ENCODE data around the gene GABBR2.
"Not testable (repeated sequence)": the region's sequence is repeated elsewhere in the genome, so short reads cannot be mapped to it uniquely, and the experiment has no call there.

GABBR2 gene

DNA sequence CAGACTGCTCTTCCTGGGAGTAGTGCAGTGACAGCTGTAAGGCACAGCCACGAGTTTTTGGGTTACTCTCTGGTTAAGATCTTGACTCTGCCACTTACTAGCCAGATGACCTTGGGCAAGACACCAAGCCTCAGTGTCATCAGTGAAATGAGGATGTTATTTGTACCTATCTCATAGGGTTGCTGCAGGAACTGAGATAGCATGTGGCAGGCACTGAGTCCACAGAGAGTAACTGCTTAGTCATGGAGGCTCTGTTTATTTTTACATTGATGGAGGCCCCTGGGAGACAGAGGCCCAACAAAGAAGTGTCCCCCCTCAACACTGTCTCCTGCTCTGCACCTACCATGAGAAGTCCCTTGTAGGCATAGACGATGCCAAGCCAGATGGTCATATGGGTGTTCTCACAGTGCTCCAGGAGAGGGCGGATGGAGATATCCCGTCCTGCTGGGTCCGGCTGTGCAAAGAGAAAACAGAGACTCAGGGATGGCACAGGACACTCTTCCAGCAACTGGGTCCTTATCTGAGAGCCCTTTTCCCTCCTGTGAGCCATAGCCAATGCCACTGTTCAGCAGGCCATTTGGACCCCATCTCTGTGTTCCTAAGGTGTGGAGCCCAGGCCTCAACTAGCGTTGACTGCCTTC is 397.9 kb downstream of the GABBR2 start:
- DNase-seq = no peak

DNA sequence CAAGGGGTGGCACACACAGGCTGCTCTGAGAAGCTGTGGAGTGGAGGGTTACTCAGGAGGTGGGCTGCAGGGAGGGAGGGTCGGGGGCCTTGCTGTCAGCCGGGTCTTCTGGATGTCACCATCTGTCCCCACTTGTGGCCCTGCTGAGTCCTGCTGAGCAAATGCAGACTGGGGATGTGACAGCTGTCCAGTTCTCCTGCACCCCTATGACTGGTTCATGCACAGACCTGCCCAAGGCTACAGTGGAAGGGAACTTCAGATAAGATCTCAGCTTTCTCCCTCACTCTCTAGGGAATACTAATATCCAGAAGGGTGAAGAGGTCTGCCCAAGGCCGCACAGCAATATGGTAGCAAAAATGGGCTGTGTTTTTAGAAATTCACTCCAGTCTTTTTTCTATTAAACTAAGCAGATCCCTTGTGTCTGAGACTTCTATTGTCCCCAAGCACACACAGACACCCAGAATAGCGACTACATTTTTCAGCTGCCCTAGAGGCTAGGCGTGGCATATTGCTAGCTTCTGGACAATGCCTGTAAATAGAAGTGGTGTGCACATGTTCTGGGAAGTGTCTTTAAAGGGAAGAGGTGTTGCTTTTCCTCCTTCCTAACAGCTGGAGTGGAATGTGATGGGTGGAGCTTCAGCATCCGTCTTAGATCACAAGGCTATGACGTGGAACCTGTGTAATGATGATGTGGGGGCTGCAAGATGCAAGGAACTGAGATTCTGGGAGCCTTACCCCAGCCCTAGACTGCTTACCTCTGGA is 402.2 kb downstream of the GABBR2 start:
- no peak for DNase-seq

DNA sequence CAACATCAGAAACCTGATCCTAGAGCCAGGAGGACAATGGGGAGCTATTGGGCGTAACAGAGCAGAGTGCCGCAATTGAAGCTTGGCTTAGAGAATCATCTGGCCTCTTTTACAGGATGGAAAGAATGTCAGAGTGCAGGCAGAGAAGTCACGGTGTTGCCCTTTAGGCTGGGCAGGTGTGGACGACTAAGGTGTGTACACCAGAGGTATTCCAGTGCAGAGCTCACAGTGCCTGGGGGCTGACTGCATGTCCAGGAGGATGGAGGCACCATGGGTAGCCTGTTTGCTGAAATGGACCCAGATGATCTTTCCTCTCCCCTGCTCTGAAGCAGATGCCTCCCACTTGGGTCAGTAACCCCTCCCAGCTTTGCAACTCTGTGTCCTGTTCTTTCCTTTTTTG is 404.4 kb downstream of the GABBR2 start:
- no peak for DNase-seq

DNA sequence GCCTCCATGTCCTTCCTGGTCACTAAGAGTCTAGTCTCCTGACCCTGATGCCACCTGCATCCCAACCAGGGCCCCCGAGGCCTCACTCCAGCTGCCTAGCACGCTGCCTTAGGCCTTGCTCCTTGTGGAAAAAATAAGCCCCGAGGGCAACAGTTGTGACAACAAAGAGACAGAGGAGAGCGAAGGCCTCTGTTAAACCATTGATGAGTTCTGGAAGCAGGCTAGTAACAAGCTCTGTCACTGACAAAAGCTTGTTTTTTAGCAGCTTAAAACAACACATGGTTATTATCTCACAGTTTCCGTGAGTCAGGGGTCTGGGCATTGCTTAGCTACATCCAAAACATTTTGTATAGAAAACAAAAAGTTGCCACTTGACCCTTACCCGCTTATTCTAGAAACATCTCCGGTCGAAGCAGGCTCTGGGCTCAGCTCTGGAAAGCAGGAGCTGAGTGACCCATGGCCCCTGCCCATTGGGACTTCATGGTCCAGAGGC is 405.1 kb downstream of the GABBR2 start:
- no peak for DNase-seq

DNA sequence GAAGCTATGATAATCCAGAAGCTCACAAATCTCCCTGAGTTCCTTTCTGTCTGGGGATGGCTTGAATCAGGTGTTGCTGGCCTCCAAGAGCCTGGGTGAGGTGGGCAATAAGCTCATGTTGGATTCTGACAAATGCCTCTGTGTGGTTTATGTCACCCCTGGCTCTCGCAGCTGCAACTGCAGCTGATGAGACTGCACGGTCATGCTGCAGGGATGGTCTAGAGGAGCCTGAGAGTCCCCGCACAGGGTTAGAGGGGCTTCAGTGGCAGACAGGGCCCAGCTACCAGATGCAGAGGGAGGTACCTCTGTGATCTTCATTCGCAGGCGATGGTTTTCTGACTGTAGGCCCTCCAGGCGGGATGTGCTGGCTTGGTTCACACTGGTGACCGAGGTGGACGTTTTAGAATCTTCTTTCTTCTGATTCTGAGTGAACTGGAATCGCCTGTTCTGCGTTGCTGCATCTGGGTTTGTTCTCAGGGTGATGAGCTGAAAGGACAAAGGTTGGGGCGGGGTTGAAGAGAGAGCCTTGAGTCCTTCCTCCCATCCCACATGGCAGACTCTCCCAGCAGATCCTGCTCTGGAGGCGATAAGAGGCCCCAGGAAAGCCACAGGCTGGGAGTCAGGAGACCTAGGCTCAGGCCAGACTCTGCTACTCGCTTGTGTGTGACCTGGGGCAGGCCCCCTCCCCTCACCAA is 405.6 kb downstream of the GABBR2 start:
- DNase-seq = no peak

DNA sequence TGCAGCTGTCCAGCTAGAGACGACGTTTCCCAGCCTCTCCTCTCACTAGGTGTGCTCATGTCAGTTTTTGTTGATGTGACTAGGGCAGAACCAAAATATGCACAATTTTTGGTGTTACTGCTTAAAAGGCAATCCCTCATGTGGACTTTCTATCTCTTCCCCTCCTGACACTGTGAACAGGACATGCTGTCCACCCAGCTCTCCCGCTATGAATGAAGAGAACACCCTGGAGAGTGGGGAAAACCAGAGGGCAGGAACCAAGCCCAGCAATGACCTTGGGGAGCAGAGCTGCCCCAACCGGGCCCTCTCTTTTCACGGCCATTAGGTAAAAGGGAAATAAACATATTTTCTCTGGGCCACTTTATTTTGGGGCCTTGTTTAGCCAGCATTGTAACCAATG is 406.6 kb downstream of the GABBR2 start:
- no peak for DNase-seq

DNA sequence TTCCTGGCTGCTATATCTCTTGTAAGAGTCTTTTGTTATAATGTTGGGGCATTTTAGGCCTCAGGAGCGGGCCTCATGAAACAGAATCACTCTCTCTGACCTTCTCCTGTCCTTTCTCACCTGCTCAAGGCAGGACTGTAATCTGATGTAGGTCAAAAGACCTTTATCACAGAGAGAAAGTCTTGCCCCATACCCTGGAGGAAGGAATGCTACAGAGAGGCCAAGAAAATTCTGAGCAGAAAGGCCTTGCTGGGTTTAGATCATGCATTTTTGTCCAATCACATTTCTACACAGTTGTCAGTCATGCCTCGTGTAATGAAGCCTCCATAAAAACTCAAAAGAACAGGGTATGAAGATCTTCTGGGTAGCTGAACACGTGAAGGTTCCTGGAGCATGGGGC is 408.1 kb downstream of the GABBR2 start:
- DNase-seq = no peak

DNA sequence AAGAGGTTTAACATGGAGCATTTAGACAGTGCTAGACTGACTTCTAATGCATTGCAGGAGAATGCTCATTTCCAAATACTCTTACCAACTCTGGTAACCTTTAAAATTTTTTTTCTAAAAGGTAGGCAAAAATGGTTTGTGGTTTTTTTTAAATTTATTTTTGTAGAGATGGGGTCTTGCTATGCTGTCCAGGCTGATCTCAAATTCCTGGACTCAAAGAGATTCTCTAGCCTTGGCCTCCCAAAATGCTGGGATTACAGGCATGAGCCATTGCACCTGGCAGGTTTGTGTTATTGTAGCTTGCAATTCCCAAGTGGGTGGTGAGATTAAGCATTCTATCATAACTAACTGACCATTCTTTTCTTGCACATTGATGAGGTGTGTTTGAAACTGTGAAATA is 410.3 kb downstream of the GABBR2 start:
- DNase-seq = no peak

DNA sequence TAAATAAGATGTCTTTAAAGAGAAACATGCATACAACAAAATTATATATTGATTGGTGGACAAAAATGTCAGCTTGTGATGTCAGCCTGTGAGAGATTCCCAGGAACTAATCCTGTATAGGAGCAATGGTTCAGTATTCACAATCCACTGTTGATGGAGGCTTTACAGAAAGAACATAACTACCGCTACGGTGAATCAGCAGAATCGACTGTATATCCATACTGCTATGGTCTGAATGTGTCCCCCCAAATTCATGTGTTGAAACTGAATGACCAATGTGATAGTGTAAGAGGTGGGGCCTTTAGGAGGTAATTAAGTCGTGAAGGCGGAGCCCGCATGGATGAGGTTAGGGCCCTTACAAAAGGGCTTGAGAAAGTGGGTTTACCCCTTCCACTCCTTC is 412.9 kb downstream of the GABBR2 start:
- no peak for DNase-seq

DNA sequence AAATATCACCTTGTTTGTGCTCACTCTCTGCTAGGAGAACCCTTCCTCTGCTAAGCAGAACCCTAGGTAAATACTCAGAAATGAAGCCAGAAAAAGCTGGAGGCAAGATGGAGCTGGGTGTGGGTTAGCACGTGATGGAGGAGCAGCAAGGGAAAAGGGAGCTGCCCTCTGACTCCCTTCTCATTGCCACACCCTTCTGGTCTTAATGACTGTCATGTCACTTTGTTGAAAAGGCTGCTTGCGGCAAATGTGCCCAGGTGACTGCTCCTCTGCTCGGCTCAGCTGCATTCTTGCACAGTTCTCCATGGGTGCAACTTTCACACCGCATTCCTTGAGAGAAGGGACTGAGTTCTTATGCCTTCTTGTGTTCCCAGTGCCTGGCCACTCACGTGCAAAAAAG is 416.9 kb downstream of the GABBR2 start:
- DNase-seq = no peak

DNA sequence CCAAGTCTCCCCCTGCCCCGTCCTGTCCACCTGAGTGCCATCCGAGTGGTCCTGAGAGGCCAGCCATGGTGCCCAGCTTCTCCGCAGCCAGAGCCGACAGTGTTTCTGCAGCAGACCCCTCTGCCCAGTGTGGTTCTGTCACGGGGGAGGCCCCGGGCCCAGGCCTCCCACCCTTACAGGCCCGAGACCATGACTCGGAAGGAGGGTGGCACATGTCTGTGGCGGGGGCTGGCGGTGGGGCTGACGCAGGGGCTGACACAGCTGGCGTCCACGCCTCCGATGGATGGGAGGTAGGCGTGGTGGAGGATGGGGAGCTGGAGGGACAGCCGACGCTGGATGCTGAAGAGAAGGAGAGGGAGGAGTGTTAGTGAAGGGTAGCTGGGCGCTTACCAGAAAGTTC is 418.3 kb downstream of the GABBR2 start:
- no peak for DNase-seq

DNA sequence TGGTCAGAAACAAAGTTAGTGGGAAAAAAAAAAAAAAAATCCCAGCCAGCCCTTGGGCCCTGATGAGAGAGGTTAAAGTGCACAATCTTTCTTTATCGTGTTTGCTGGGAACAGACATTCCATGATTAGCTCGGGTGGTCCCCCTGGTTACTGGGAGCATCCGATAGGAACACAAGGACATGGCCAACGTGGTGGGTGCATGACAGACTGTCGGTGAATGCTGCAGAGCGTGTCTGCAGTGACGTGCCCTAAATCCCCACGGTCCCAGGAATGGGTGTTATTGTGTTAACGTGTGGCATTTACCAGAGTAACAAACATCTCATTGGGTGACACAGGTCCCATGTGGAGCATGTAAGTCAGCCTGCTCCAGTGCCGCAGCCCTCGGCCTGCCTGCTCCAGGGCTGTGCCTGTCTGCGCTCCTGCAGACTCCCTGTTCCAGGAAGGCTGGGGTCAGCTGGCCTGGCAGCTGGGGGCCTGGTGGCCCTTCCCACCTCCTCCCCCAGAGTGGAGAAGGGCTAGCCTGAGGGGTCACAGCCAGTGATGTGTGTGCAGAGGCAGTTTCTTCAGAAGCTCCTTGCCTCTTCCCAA is 419.0 kb downstream of the GABBR2 start:
- no peak for DNase-seq

DNA sequence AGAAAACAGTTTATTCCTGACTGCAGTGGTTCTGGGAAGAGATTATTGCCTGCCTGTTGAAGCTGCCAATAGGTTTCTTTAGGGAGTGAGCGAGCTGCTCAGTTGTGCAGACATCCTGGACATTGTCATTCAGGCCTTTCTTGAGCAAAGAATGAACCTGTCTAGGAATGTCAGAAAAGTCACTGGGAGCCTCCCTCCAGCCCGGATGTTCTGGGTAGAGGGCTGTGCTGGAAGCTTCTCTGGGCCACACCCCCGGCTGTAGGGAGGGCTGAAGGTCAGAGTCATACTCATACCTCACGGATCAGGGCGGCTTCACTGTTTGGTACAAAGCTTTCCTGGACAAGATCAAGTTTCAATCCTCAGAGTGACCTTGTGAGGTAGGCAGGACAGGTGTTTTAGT is 419.9 kb downstream of the GABBR2 start:
- no peak for DNase-seq

DNA sequence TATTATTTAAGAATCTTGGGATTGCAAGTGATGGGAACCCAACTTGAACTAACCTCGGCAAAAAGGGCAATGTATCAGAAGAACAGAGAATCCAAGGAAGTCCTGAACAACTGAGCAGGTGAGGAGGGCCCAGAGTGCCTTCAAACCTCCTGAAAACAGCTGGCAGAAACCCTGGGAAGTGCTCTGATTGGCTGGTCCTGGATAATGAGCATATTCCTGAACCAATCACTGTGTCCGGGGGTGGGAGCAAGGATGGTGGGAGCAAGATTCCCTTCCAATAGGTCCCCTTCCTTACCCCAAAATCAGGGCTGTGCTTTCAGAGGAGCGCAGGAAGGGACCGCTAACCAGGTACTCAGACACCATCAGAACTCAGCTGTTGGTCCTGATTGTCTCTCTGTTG is 421.4 kb downstream of the GABBR2 start:
- no peak for DNase-seq

DNA sequence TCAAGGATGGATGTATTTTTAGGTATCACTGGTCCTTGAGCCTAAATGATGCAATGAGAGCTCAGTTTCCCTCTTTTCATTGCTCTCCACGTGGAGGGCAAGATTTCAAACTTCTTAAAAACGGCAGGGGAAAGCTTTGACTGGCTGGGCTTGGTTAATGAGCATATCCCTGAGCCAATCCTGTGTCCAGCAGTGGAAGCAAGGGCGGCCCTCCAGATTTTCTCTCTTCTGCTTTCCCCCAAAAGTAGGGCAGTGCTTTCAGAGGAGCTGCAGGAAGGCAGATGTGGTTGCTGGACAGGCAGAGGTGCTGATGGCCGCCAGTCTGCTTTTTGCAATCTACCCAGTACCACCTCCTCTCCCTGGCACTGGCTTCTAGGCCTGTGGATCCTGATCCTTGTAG is 423.3 kb downstream of the GABBR2 start:
- peak in 5 of 58 donors; percentile 3 to 49 (median 9) for DNase-seq

DNA sequence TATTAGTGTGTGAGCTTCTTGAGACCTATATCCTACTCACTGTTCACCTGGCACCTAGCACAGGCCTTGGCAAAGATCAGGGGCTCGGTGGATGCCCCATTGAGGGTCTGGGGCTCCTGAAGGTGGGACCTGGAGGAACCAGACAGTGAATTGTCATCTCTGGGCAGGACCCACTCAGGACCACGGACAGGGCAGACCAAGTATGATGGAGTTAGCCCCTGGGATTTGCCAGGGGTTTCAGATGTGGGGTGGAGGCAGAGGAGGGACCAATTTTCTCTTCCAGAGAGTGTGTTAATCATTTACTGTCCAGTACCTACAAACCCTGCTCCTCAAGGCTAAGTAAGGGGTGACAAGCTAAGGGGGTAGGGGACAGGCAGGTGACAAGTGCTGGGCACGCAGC is 424.0 kb downstream of the GABBR2 start:
- DNase-seq = no peak

DNA sequence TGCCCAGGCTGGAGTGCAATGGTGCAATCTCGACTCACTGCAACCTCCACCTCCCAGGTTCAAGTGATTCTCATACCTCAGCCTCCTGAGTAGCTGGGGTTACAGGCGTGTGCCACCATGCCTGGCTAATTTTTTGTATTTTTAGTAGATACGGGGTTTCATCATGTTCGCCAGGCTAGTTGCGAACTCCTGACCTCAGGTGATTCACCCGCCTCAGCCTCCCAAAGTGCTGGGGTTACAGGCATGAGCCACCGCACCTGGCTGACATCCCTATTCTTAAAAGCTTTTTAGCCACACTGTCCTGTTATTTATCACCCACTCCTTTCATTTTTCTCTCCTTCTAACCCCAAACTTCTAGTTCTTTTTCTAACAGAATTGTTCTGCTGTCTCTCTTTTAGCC is 425.6 kb downstream of the GABBR2 start:
- DNase-seq = not testable (repeated sequence)

DNA sequence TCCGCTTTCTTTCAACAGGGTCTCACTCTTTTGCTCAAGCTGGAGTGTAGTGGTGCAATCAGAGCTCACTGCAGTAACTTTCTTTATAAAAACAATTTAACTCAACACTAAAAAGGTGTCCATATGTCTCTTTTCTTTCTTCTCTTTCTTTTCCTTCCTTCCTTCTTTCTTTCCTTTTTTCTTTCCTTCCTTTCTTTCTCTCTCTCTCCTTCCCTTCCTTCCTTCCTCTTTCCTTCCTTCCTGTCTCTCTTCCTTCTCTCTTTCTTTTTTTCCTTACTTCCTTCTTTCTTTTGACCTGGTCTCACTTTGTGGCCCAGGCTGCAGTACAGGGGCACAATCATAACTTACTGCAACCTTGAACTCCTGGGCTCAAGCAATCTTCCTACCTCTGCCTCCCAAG is 427.5 kb downstream of the GABBR2 start:
- no peak for DNase-seq

DNA sequence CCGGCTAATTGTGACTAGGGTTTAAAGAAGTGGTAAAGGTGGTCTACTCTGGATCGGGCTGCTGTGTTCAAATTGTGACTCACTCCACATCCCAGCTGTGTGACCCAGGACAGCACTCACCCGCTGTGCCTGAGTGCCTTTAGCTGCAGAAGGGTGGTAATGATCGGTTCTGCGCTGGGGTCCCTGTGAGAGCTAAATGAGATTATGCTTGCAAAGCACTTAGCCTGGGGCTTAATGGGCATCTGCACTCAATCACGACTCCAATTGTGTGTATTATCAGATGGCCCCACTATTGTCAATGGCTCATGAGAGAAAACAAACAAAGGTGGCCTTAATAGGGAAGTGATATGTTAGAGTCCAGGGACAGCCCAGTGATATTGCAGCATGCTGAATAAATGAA is 428.2 kb downstream of the GABBR2 start:
- DNase-seq = no peak

DNA sequence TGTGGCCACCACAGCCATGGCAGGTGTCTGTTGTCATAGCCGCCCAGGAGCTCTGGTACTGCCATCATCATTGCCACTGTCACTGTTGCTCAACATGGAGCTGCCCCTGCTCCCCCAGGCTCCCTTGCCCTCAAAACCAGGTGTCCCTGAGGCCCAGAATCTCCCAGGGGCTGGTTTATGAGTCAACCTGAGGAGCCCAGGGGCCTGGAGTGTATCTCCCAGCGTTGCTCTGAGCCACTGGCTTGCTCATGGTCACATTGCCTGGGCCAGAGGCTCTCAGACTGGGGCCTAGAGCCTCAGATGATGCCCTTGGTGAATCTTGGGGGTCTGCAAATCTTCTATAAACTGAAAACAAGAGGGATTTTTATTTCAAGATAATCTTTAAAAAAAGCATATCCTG is 428.6 kb downstream of the GABBR2 start:
- no peak for DNase-seq

DNA sequence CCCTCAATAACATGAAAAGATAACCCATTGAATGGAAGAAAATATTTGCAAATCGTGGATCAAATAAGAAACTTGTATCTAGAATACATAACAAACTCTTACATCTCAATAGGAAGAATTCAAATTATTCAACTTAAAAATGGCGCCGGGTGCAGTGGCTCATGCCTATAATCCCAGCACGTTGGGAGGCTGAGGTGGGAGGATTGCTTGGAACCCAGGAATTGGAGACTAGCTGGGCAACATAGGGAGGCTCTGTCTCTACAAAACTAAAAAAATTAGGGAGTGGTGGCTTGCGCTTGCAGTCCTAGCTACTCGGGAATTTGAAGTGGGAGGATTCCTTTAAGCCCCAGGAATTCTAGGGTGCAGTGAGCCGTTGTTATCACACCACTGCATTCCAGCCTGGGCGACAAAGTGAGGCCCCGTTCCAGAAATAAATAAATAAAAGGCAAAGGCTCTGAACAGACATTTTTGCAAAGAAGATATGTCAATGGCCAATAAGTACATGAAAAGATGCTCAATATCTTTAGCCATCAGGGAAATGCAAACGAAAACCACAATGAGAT is 431.7 kb downstream of the GABBR2 start:
- DNase-seq = no peak

DNA sequence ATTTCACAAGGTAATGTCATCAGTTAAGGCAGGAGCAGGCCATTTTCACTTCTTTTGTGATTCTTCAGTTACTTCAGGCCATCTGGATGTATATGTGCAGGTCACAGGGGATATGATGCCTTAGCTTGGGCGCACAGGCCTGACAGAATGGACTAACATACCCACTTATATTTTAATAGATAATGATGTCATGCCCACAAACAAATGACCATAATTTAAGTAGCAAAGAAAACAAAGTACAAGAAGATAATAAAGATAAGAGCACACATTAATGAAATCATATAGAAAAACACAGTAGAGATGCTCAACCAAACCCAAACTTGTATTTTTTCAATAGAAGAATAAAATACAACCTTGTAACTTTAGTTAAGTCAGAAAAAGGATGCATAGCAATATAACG is 433.6 kb downstream of the GABBR2 start:
- DNase-seq = no peak

Measured in anterior cingulate cortex (tissue), 58 donors.